ENCODE data around the gene SLC37A1. TPM values are rescaled to one million over a fixed set of nuclear protein-coding genes. Genes with fewer than 3 reads are reported as not detected.

SLC37A1 gene
- total RNA-seq, 1 donor from 2014 or later = 13.5 TPM

GRCh38 chr21:42609811-42610210 is 96.2 kb downstream of the SLC37A1 start:
- TF ChIP-seq, protein P1, sequence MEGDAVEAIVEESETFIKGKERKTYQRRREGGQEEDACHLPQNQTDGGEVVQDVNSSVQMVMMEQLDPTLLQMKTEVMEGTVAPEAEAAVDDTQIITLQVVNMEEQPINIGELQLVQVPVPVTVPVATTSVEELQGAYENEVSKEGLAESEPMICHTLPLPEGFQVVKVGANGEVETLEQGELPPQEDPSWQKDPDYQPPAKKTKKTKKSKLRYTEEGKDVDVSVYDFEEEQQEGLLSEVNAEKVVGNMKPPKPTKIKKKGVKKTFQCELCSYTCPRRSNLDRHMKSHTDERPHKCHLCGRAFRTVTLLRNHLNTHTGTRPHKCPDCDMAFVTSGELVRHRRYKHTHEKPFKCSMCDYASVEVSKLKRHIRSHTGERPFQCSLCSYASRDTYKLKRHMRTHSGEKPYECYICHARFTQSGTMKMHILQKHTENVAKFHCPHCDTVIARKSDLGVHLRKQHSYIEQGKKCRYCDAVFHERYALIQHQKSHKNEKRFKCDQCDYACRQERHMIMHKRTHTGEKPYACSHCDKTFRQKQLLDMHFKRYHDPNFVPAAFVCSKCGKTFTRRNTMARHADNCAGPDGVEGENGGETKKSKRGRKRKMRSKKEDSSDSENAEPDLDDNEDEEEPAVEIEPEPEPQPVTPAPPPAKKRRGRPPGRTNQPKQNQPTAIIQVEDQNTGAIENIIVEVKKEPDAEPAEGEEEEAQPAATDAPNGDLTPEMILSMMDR (IDR thresholded peaks at IDR 0.05) = no peak

GRCh38 chr21:42611852-42612251 is 98.2 kb downstream of the SLC37A1 start:
- H3K4me1 Mint-ChIP-seq (ENCODE audit: unreplicated experiment) = no peaks in the 10 kb centered on the region
- H3K4me3 Mint-ChIP-seq (ENCODE audit: unreplicated experiment) = no peak overlapping the region
- no peak for DNase-seq (ENCODE audit: extremely low spot score, unreplicated experiment)
- TF ChIP-seq, protein P1 (IDR thresholded peaks at IDR 0.05) = no peak
- no peak overlapping the region for H3K27ac Mint-ChIP-seq (ENCODE audit: unreplicated experiment)
- peaks cover 26% of the 10 kb centered on the region for H3K27me3 Mint-ChIP-seq (ENCODE audit: unreplicated experiment)
- peaks cover 4% of the 10 kb centered on the region for H3K36me3 Mint-ChIP-seq (ENCODE audit: unreplicated experiment)
- H3K9me3 Mint-ChIP-seq (ENCODE audit: unreplicated experiment) = no peaks in the 10 kb centered on the region

More at GRCh38 chr21:42609811-42610210, 96.2 kb downstream of the SLC37A1 start:
- Mint-ChIP-seq H3K4me3 (ENCODE audit: unreplicated experiment) (no peak overlapping the region), H3K36me3 (ENCODE audit: unreplicated experiment) (peaks cover 4% of the 10 kb centered on the region), H3K9me3 (ENCODE audit: unreplicated experiment) (no peaks in the 10 kb centered on the region), H3K27me3 (ENCODE audit: unreplicated experiment) (peaks cover 31% of the 10 kb centered on the region), H3K27ac (ENCODE audit: unreplicated experiment) (no peak overlapping the region), H3K4me1 (ENCODE audit: unreplicated experiment) (no peaks in the 10 kb centered on the region)
- no peak for DNase-seq (ENCODE audit: extremely low spot score, unreplicated experiment)

GRCh38 chr21:42612390-42612789 is 98.7 kb downstream of the SLC37A1 start:
- Mint-ChIP-seq H3K36me3 (ENCODE audit: unreplicated experiment) (peaks cover 4% of the 10 kb centered on the region), H3K27me3 (ENCODE audit: unreplicated experiment) (peaks cover 22% of the 10 kb centered on the region), H3K4me1 (ENCODE audit: unreplicated experiment) (no peaks in the 10 kb centered on the region), H3K9me3 (ENCODE audit: unreplicated experiment) (no peaks in the 10 kb centered on the region), H3K27ac (ENCODE audit: unreplicated experiment) (no peak overlapping the region), H3K4me3 (ENCODE audit: unreplicated experiment) (no peak overlapping the region)
- DNase-seq (ENCODE audit: extremely low spot score, unreplicated experiment) = no peak
- TF ChIP-seq, protein P1 (IDR thresholded peaks at IDR 0.05) = no peak

DNA sequence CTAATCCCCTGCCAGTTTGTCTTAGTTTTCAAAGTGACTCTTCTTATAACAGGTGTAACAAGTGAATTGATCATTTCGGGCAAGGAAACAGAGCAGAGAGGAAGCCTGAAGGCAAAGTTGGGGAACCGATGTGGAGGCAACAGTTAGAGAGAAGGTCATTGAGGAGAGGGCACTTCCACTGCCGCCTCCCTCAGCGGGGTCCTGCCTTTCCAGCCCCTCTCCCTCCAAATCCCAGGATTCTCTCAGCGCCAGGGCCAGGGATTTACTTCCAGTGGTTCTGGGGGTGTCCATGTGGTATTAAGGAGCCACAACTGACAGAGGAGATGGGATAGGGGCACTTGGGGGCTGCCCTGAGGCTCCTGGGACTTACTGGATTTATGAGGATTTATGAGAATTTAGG is 100.1 kb downstream of the SLC37A1 start:
- H3K36me3 Mint-ChIP-seq (ENCODE audit: unreplicated experiment) = peaks cover 6% of the 10 kb centered on the region
- no peak overlapping the region for H3K27ac Mint-ChIP-seq (ENCODE audit: unreplicated experiment)
- no peaks in the 10 kb centered on the region for H3K4me1 Mint-ChIP-seq (ENCODE audit: unreplicated experiment)
- H3K4me3 Mint-ChIP-seq (ENCODE audit: unreplicated experiment) = no peak overlapping the region
- H3K9me3 Mint-ChIP-seq (ENCODE audit: unreplicated experiment) = no peaks in the 10 kb centered on the region
- peaks cover 29% of the 10 kb centered on the region for H3K27me3 Mint-ChIP-seq (ENCODE audit: unreplicated experiment)
- no peak for DNase-seq (ENCODE audit: extremely low spot score, unreplicated experiment)
- TF ChIP-seq, protein P1 (IDR thresholded peaks at IDR 0.05) = no peak

DNA sequence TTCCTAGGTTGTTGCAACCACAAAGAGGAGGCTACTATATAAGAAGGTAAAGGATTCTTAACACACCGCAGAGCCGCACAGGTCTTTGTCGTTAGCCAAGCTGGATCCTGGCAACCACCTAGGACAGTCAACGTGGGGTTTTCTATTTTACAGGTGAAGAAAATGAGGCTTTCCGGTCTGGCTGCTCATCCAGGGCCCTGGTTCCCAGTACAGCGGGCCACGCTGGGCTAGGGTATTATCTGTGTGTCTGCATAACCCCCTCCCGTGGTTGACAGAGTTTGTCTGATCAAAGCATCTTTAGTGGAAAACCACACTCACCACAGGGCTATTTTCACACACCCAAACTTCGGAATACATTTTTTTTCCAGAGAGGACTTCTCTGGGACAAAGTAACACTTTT is 100.7 kb downstream of the SLC37A1 start:
- Mint-ChIP-seq H3K9me3 (ENCODE audit: unreplicated experiment) (no peaks in the 10 kb centered on the region), H3K4me3 (ENCODE audit: unreplicated experiment) (no peak overlapping the region), H3K36me3 (ENCODE audit: unreplicated experiment) (peaks cover 6% of the 10 kb centered on the region), H3K4me1 (ENCODE audit: unreplicated experiment) (no peaks in the 10 kb centered on the region), H3K27me3 (ENCODE audit: unreplicated experiment) (peaks cover 29% of the 10 kb centered on the region), H3K27ac (ENCODE audit: unreplicated experiment) (no peak overlapping the region)
- no peak for DNase-seq (ENCODE audit: extremely low spot score, unreplicated experiment)
- TF ChIP-seq, protein P1 (IDR thresholded peaks at IDR 0.05) = no peak

All from osteocyte (in vitro differentiated cells).